ENCODE measurements around the gene TPI1. TPM values are rescaled to one million over a fixed set of nuclear protein-coding genes. Genes with fewer than 3 reads are reported as not detected.

The TPI1 gene
- total RNA-seq, 1 experiment from 2014 or later: 1,259 TPM

- Histone ChIP-seq H3K9ac (ENCODE audit: low read length) (no peak overlapping the region), H3K9me2 (replicated peaks; ENCODE audit: low read length) (no peaks in the 10 kb centered on the region), H3K4me3 (ENCODE audit: low read length) (peak overlapping the region; percentile 67; the same call in 1 of the 2 replicates), H3K27ac (ENCODE audit: low read length) (no peak overlapping the region), H2AFZ (ENCODE audit: low read length) (no peak overlapping the region), H3K4me2 (ENCODE audit: low read length) (peak overlapping the region; percentile 86), H3K79me2 (ENCODE audit: low read length) (no peaks in the 10 kb centered on the region), H3F3A (ENCODE audit: low read length, unreplicated experiment) (no peaks in the 10 kb centered on the region), H3K9me3 (ENCODE audit: low read length) (no peaks in the 10 kb centered on the region), H4K20me1 (ENCODE audit: low read length) (no peaks in the 10 kb centered on the region), H3K27me3 (ENCODE audit: low read length) (no peaks in the 10 kb centered on the region), H3K4me1 (ENCODE audit: insufficient read depth, low read length) (peaks cover 5% of the 10 kb centered on the region; the same call in 1 of the 2 replicates), H3K36me3 (ENCODE audit: low read depth, low read length) (no peaks in the 10 kb centered on the region)
- TF ChIP-seq CTCF (conservative IDR thresholded peaks at IDR 0.05; ENCODE audit: low read depth, low read length) (no peak), EZH2phosphoT487 (IDR thresholded peaks at IDR 0.05; ENCODE audit: borderline replicate concordance, low read length) (no peak)
- ATAC-seq (no peak), DNase-seq (no peak)
- POLR2A ChIA-PET (ENCODE audit: unreplicated experiment): no interaction called here
- CTCF ChIA-PET: no interaction called here
- intact Hi-C loops (cut with micrococcal nuclease): no loop called here
- BruUV-seq (replicated peaks): no TSS peak
Measured at GRCh38 chr12:6829536-6830220, 37.7 kb upstream of the TPI1 start.

- CTCF ChIA-PET: no interaction called here
Measured at GRCh38 chr12:6830286-6830890, 36.9 kb upstream of the TPI1 start.

More at GRCh38 chr12:6830286-6830890, 36.9 kb upstream of the TPI1 start:
- H3K36me3 ChIP-seq (ENCODE audit: low read depth, low read length): no peaks in the 10 kb centered on the region
- no peaks in the 10 kb centered on the region for H3K27me3 ChIP-seq (ENCODE audit: low read length)
- H3K9ac ChIP-seq (ENCODE audit: low read length): no peak overlapping the region
- H3K9me3 ChIP-seq (ENCODE audit: low read length): no peaks in the 10 kb centered on the region
- no peak for DNase-seq
- POLR2A ChIA-PET (ENCODE audit: unreplicated experiment): no interaction called here
- H3K79me2 ChIP-seq (ENCODE audit: low read length): no peaks in the 10 kb centered on the region
- no peaks in the 10 kb centered on the region for H3F3A ChIP-seq (ENCODE audit: low read length, unreplicated experiment)
- H3K4me2 ChIP-seq (ENCODE audit: low read length): no peak overlapping the region
- no peaks in the 10 kb centered on the region for H4K20me1 ChIP-seq (ENCODE audit: low read length)
- H3K27ac ChIP-seq (ENCODE audit: low read length): no peak overlapping the region
- no TSS peak for BruUV-seq (replicated peaks)
- H3K4me1 ChIP-seq (ENCODE audit: insufficient read depth, low read length): peaks cover 5% of the 10 kb centered on the region; the same call in 1 of the 2 replicates
- H3K4me3 ChIP-seq (ENCODE audit: low read length): no peak overlapping the region
- ATAC-seq: no peak
- H2AFZ ChIP-seq (ENCODE audit: low read length): no peak overlapping the region
- intact Hi-C loops (cut with micrococcal nuclease): no loop called here
- no peaks in the 10 kb centered on the region for H3K9me2 ChIP-seq (replicated peaks; ENCODE audit: low read length)
- TF ChIP-seq CTCF (conservative IDR thresholded peaks at IDR 0.05; ENCODE audit: low read depth, low read length) (no peak), EZH2 (IDR thresholded peaks at IDR 0.05; ENCODE audit: low read length, unreplicated experiment) (no peak), EZH2phosphoT487 (IDR thresholded peaks at IDR 0.05; ENCODE audit: borderline replicate concordance, low read length) (no peak)
